Uterus (tissue), 4 donors: ENCODE results near the gene ZSCAN10. TPM values are rescaled to one million over a fixed set of nuclear protein-coding genes. Genes with fewer than 3 reads are reported as not detected.

ENCODE experiments used
- DNase-seq, 2 donors: peaks; one replicate each; pipeline ENCODE4 v3.0.0-alpha.2; 2019 to 2020
- H3K27ac ChIP-seq, 2 donors: fragments of 200-600 bp; sonication (generic); 1 replicate in 1 of 2; 2 replicates in 1 of 2; pipeline ENCODE4 v1.5.1; 2016 to 2018
- H3K27me3 ChIP-seq, 2 donors: fragments of 200-600 bp; sonication (generic); one replicate each; pipeline ENCODE4 v1.5.1; 2018 to 2019; ENCODE audit warnings: control low read depth in 1 of 2
- H3K36me3 ChIP-seq, 2 donors: fragments of 200-600 bp; sonication (generic); one replicate each; pipeline ENCODE4 v1.5.1; 2019; ENCODE audit warnings: control low read depth in 1 of 2
- H3K4me1 ChIP-seq, 2 donors: fragments of 200-600 bp; sonication (generic); one replicate each; pipeline ENCODE4 v1.5.1; 2018 to 2019; ENCODE audit warnings: control low read depth in 1 of 2
- H3K4me3 ChIP-seq, 2 donors: fragments of 200-600 bp; sonication (generic); 1 replicate in 1 of 2; 2 replicates in 1 of 2; pipeline ENCODE4 v1.5.1; 2018 to 2019; ENCODE audit warnings: mild to moderate bottlenecking in 1 of 2
- H3K9me3 ChIP-seq, 2 donors: fragments of 200-600 bp; sonication (generic); one replicate each; pipeline ENCODE4 v1.5.1; 2019; ENCODE audit warnings: control low read depth in 1 of 2
- CTCF ChIP-seq, 4 experiments: fragments of 200-600 bp in 2 of 4; fragments of 450-650 bp in 2 of 4; sonication (generic) in 2 of 4; IDR thresholded peaks; one replicate each; pipeline ENCODE4 v1.5.1; 2016 to 2019; ENCODE audit warnings: antibody characterized with exemption in 4 of 4, mild to moderate bottlenecking in 2 of 4, moderate library complexity in 1 of 4
- POLR2A ChIP-seq, 2 donors: fragments of 450-650 bp; IDR thresholded peaks; one replicate each; pipeline ENCODE4 v1.6.1; 2016; ENCODE audit warnings: antibody characterized with exemption in 2 of 2, mild to moderate bottlenecking in 1 of 2, moderate library complexity in 1 of 2
- intact Hi-C: fragments of 100-400 bp; cut with DNase I; formaldehyde crosslinking; loops from one replicate; pipeline ENCODE4 v1.15.1; 2023; ENCODE audit warnings: low total_unique reads
- total RNA-seq, 4 donors: library from RNA; depleted of rRNA in 3 of 4; stranded (reverse); fragments of >200 nt in 3 of 4; gene quantifications; one replicate each; pipeline versions ENCODE4 v1.1.0 to v1.2.4, GENCODE V29; 2014 to 2023
- donor health status: DM: yes; HTN: yes; CAD: no.

The ZSCAN10 gene
- total RNA-seq, 4 donors from 2014 or later, result not detected

GRCh38 chr16:3145660-3146059 lies 46.6 kb upstream of the ZSCAN10 start:
- no peaks in the 10 kb centered on the region for H3K9me3 ChIP-seq
- TF ChIP-seq POLR2A (IDR thresholded peaks at IDR 0.05) (no peak), CTCF (IDR thresholded peaks at IDR 0.05) (no peak)
- no peak for DNase-seq
- H3K27ac ChIP-seq, result no peak overlapping the region
- H3K36me3 ChIP-seq, result no peaks in the 10 kb centered on the region
- no peak overlapping the region for H3K4me3 ChIP-seq
- intact Hi-C loops, result no loop called here
- no peaks in the 10 kb centered on the region for H3K27me3 ChIP-seq
- H3K4me1 ChIP-seq, result peaks cover 0 to 6% of the 10 kb centered on the region in 2 donors

- H3K4me3 ChIP-seq, result no peak overlapping the region
- TF ChIP-seq POLR2A (IDR thresholded peaks at IDR 0.05) (no peak), CTCF (IDR thresholded peaks at IDR 0.05) (no peak)
- H3K9me3 ChIP-seq, result no peaks in the 10 kb centered on the region
- H3K27me3 ChIP-seq, result no peaks in the 10 kb centered on the region
- H3K36me3 ChIP-seq, result no peaks in the 10 kb centered on the region
- DNase-seq, result no peak
- H3K27ac ChIP-seq, result no peak overlapping the region
- H3K4me1 ChIP-seq, result peaks cover 0 to 6% of the 10 kb centered on the region in 2 donors
- intact Hi-C loops, result no loop called here
Measured at GRCh38 chr16:3145151-3145550, 46.1 kb upstream of the ZSCAN10 start.

- intact Hi-C loops, result no loop called here
- TF ChIP-seq CTCF (IDR thresholded peaks at IDR 0.05), result no peak
- TF ChIP-seq POLR2A (IDR thresholded peaks at IDR 0.05), result no peak
- H3K36me3 ChIP-seq, result no peaks in the 10 kb centered on the region
- peaks cover 0 to 1% of the 10 kb centered on the region in 2 donors for H3K4me1 ChIP-seq
- H3K9me3 ChIP-seq, result no peaks in the 10 kb centered on the region
- H3K27ac ChIP-seq, result no peak overlapping the region
- H3K27me3 ChIP-seq, result no peaks in the 10 kb centered on the region
- H3K4me3 ChIP-seq, result no peak overlapping the region
- DNase-seq, result no peak
Measured at GRCh38 chr16:3144321-3144983, 45.4 kb upstream of the ZSCAN10 start.

GRCh38 chr16:3143598-3144320 lies 44.7 kb upstream of the ZSCAN10 start:
- Histone ChIP-seq H3K9me3 (no peaks in the 10 kb centered on the region), H3K4me1 (no peaks in the 10 kb centered on the region), H3K36me3 (no peaks in the 10 kb centered on the region), H3K4me3 (no peak overlapping the region), H3K27ac (no peak overlapping the region), H3K27me3 (no peaks in the 10 kb centered on the region)
- intact Hi-C loops, result no loop called here
- no peak for DNase-seq
- TF ChIP-seq CTCF (IDR thresholded peaks at IDR 0.05), result no peak
- no peak for TF ChIP-seq POLR2A (IDR thresholded peaks at IDR 0.05)

- H3K9me3 ChIP-seq, result no peaks in the 10 kb centered on the region
- no peaks in the 10 kb centered on the region for H3K36me3 ChIP-seq
- intact Hi-C loops, result no loop called here
- DNase-seq, result no peak
- TF ChIP-seq POLR2A (IDR thresholded peaks at IDR 0.05) (no peak), CTCF (IDR thresholded peaks at IDR 0.05) (no peak)
- H3K4me3 ChIP-seq, result no peak overlapping the region
- H3K27ac ChIP-seq, result no peak overlapping the region
- no peaks in the 10 kb centered on the region for H3K27me3 ChIP-seq
- H3K4me1 ChIP-seq, result no peaks in the 10 kb centered on the region
Measured at GRCh38 chr16:3143189-3143588, 44.1 kb upstream of the ZSCAN10 start.
